ENCODE results near the gene ABCG8.
"Not testable (repeated sequence)": the region's sequence is repeated elsewhere in the genome, so short reads cannot be mapped to it uniquely, and the experiment has no call there.

The ABCG8 gene

GRCh38 chr2:43896906-43897305 is 58.1 kb downstream of the ABCG8 start:
- no peak for DNase-seq
- intact Hi-C loops (cut with DNase I), result no loop called here

DNA sequence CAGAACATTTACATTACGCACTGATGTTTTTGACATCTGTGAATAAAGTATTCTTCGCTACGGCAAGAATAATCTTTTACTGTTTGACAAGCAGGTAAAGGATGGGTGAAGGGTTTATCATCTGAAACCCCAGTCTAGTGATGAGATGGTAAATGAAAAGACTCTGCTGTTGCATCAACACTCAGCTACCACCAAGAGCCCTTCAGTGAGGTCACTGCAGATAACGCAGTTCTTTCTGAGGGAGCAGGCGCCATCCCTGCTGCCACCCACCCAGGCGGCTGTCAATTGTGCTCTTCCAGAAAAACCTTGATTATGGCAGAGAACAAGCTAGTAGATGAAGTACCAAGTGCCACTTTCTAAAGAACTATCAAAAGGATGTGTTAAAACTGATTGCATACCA is 58.7 kb downstream of the ABCG8 start:
- DNase-seq, result peak in 9 of 42 donors; percentile 10 to 58 (median 31)
- intact Hi-C loops (cut with DNase I), result no loop called here

GRCh38 chr2:43898134-43898837 is 59.5 kb downstream of the ABCG8 start:
- intact Hi-C loops (cut with DNase I), result no loop called here
- DNase-seq, result peak in 32 of 42 donors; percentile 9 to 62 (median 30)

DNA sequence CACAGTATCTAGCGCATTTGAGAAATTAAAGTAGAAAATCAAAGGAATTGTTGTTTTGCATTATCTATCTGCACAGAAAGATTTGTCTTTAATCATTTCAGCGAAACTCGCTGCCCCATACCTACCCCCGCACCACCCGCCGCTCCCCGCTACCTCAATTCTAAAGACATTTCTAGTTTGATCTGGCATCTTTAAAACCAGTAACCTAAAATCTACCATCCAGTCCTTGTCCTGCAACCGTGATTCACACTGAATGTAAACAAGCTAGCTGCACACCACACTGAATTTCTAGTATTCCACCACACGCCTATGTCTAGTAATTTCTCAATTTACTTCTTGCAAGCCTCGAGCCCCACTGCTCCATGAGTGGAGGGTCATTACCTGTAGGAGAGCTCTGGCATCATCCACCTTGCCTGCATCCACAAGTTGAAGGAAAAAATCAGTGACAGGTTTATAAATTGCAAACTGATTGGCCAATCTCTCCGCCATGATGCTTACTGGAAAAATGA is 60.1 kb downstream of the ABCG8 start:
- intact Hi-C loops (cut with DNase I), result no loop called here
- no peak for DNase-seq

- intact Hi-C loops (cut with DNase I), result no loop called here
- no peak for DNase-seq
Observed at GRCh38 chr2:43899589-43899988, 60.8 kb downstream of the ABCG8 start.

DNA sequence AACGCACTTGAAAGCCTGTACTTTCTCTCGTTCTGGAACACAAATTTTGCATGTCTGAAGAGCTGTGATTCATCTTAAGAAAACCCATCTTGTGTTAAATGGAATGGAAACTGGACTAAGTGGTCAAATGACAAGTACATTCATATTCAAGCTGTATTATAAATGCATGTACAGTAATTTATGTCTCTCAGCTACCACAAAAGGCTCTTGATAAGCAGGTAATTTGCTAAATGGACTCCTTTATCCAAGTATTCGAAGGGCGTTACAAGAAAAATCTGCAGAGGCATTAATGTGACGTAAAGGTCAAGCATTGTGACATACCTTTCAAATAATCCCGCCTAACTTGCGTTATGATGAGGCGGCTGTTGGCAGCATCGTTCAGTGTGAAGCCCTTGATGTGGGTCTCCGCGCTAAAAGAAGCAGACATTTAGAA is 66.6 kb downstream of the ABCG8 start:
- no peak for DNase-seq
- intact Hi-C loops (cut with DNase I), result no loop called here

- no peak for DNase-seq
- intact Hi-C loops (cut with DNase I), result no loop called here
Observed at GRCh38 chr2:43905871-43906270, 67.1 kb downstream of the ABCG8 start.

DNA sequence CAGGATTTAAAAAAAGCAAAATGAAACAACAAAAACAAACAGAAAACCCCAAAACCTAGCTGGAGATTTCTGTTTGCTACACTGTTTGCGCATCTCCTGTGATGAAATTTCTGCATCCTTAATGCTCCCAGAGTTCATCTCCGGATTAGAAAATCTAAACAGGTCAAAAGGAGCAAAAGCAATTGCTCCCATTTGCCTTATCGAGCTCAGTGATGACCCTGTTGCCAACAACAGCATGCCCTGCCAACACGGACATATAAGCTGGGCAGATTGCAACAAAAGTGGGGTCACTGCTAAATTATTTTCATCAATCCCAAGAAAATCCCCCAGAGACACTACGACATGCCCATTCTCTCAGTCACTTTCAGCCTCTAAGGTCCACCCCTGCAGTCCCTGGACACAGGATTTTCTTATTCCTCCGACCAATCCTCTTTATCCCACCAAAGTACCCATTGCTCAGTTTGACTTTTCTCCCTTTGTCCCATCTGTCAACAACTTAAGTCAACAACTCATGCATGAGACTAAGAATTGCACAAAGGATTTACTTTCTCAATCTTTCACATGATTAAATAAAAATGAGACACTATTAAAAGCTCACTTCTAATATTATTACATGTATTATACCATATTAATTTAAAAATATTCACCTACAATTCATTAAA is 67.8 kb downstream of the ABCG8 start:
- DNase-seq, result no peak
- intact Hi-C loops (cut with DNase I), result no loop called here

DNA sequence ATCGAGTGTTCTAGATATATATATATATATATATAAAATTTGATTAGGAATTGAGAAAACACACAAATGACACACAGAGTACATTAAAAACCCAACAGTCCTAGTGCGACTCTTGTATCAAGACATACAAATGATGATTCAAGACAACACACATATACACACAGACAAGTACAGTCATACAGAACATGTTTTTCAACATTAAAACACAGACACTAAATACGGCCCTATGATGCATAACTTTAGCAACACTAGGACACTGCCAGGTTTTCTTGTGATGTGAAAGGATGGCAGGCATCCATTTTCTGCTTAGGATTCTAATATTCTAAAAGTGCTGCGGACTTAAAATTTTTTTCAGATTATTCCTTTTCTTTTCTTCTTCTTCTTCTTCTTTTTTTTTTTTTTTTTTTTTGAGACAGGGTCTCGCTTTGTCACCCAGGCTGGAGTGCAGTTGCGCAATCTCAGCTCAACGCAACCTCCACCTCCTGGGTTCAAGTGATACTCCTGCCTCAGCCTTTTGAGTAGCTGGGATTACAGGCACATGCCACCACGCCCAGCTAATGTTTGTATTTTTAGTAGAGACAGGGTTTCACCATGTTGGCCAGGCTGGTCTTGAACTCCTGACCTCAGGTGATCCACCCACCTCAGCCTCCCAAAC is 72.5 kb downstream of the ABCG8 start:
- DNase-seq; intact Hi-C loops (cut with DNase I): not testable (repeated sequence)

DNA sequence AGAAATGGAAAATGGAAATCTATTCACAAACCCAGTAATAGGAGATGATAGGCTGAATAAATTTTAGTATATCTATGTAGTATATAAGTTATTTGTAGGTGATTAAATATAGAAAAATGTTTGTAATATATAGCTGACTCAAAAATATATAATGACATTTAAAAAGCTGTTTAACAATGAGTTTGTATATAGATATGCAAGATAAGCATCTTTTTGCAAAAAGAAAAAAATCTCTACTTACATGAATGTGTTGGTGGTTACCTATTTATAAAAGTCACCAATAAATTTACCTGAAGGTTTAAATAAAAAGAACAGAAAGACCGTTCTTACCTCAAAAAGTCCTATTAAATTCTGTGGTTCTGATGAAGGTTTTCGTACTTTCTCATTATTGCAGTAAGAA is 85.7 kb downstream of the ABCG8 start:
- no peak for DNase-seq
- intact Hi-C loops (cut with DNase I), result no loop called here

- intact Hi-C loops (cut with DNase I), result no loop called here
- no peak for DNase-seq
Observed at GRCh38 chr2:43925431-43925830, 86.7 kb downstream of the ABCG8 start.

- intact Hi-C loops (cut with DNase I), result no loop called here
Observed at GRCh38 chr2:43927442-43927841, 88.7 kb downstream of the ABCG8 start.

DNA sequence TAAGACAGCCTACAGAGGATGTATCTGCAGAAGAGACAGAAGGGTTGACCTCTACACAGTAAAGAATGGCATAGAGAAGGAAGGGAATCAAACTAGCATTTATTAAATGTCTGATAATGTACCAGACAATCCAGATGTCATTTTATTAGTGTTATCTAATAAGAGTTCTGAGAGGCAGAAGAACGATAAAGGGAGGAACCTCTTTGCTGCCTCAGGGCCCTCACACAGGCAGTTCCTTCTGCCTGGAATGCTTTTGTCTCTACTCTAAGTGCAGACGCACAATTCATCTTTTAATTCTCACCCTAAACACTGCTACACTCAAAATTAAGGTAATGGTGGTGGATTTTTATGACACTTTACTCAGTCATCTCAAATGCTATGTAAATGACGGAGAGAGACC is 92.5 kb downstream of the ABCG8 start:
- intact Hi-C loops (cut with DNase I), result no loop called here
- no peak for DNase-seq

More at GRCh38 chr2:43927442-43927841, 88.7 kb downstream of the ABCG8 start:
- no peak for DNase-seq
